Astrocyte of the hippocampus (primary cell): ENCODE results near the gene WNT2B.
"Not testable (repeated sequence)": the region's sequence is repeated elsewhere in the genome, so short reads cannot be mapped to it uniquely, and the experiment has no call there.

Source experiments
- DNase-seq: peaks from one replicate; pipeline ENCODE4 v3.0.0; 2011; ENCODE audit warnings: low read depth, low spot score

The WNT2B gene

GRCh38 chr1:112508278-112509004, at the start of gene WNT2B:
TSS of gene WNT2B (plus strand) at chr1:112508965. CDS start at chr1:112509263, 298 bp downstream.
- DNase-seq = peak; percentile 62

- DNase-seq = no peak
Observed at GRCh38 chr1:112460615-112461014, 48.1 kb upstream of the WNT2B start.

GRCh38 chr1:112461200-112461871, 47.4 kb upstream of the WNT2B start:
- no peak for DNase-seq

- DNase-seq = no peak
Observed at GRCh38 chr1:112462953-112463279, 45.8 kb upstream of the WNT2B start.

GRCh38 chr1:112464501-112464900, 44.3 kb upstream of the WNT2B start:
- no peak for DNase-seq

GRCh38 chr1:112465122-112465521, 43.6 kb upstream of the WNT2B start:
- DNase-seq = peak; percentile 75

GRCh38 chr1:112466078-112466660, 42.6 kb upstream of the WNT2B start:
- peak; percentile 98 for DNase-seq

GRCh38 chr1:112470324-112470723, 38.4 kb upstream of the WNT2B start:
- not testable (repeated sequence) for DNase-seq

- no peak for DNase-seq
Observed at GRCh38 chr1:112470966-112471365, 37.8 kb upstream of the WNT2B start.

- DNase-seq = no peak
Observed at GRCh38 chr1:112472142-112472541, 36.6 kb upstream of the WNT2B start.

- no peak for DNase-seq
Observed at GRCh38 chr1:112477550-112477949, 31.2 kb upstream of the WNT2B start.

- no peak for DNase-seq
Observed at GRCh38 chr1:112478314-112478713, 30.5 kb upstream of the WNT2B start.

- not testable (repeated sequence) for DNase-seq
Observed at GRCh38 chr1:112486063-112486462, 22.7 kb upstream of the WNT2B start.

- not testable (repeated sequence) for DNase-seq
Observed at GRCh38 chr1:112487686-112488085, 21.1 kb upstream of the WNT2B start.

GRCh38 chr1:112488141-112488540, 20.6 kb upstream of the WNT2B start:
- DNase-seq = no peak

- no peak for DNase-seq
Observed at GRCh38 chr1:112492076-112492475, 16.7 kb upstream of the WNT2B start.

GRCh38 chr1:112493351-112493750, 15.4 kb upstream of the WNT2B start:
- DNase-seq = no peak

GRCh38 chr1:112496290-112496689, 12.5 kb upstream of the WNT2B start:
- DNase-seq = no peak

- DNase-seq = peak; percentile 91
Observed at GRCh38 chr1:112501810-112502641, 6.7 kb upstream of the WNT2B start.

- no peak for DNase-seq
Observed at GRCh38 chr1:112502826-112503225, 5.9 kb upstream of the WNT2B start.

- DNase-seq = no peak
Observed at GRCh38 chr1:112504001-112504660, 4.6 kb upstream of the WNT2B start.
